ENCODE data around the gene SIAH1. TPM values are rescaled to one million over a fixed set of nuclear protein-coding genes. Genes with fewer than 3 reads are reported as not detected.
"Not testable (repeated sequence)": the region's sequence is repeated elsewhere in the genome, so short reads cannot be mapped to it uniquely, and the experiment has no call there.

Gene SIAH1
- total RNA-seq, 4 donors from 2014 or later: 27.2 to 31.8 (median 30.9) TPM

- no peak overlapping the region for H3K27ac ChIP-seq
- H3K36me3 ChIP-seq: peaks cover 0 to 19% of the 10 kb centered on the region in 2 donors
- TF ChIP-seq, protein P1, sequence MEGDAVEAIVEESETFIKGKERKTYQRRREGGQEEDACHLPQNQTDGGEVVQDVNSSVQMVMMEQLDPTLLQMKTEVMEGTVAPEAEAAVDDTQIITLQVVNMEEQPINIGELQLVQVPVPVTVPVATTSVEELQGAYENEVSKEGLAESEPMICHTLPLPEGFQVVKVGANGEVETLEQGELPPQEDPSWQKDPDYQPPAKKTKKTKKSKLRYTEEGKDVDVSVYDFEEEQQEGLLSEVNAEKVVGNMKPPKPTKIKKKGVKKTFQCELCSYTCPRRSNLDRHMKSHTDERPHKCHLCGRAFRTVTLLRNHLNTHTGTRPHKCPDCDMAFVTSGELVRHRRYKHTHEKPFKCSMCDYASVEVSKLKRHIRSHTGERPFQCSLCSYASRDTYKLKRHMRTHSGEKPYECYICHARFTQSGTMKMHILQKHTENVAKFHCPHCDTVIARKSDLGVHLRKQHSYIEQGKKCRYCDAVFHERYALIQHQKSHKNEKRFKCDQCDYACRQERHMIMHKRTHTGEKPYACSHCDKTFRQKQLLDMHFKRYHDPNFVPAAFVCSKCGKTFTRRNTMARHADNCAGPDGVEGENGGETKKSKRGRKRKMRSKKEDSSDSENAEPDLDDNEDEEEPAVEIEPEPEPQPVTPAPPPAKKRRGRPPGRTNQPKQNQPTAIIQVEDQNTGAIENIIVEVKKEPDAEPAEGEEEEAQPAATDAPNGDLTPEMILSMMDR (IDR thresholded peaks at IDR 0.05): no peak
- TF ChIP-seq POLR2AphosphoS5 (IDR thresholded peaks at IDR 0.05) (peak; percentile 34), POLR2A (IDR thresholded peaks at IDR 0.05) (no peak)
- H3K9me3 ChIP-seq: no peaks in the 10 kb centered on the region
- ATAC-seq: no peak
- peaks cover 0 to 30% (median 0%) of the 10 kb centered on the region in 3 donors for H3K4me1 ChIP-seq
- H3K27me3 ChIP-seq: no peaks in the 10 kb centered on the region
- WGBS, 2 donors (ENCODE audit: low coverage in 1 of 2): 74 to 85% methylated on average over 2 of the region's 2 CpGs
- no peak overlapping the region for H3K4me3 ChIP-seq
Measured at GRCh38 chr16:48321317-48322036, 63.7 kb downstream of the SIAH1 start.

- H3K9me3 ChIP-seq: no peaks in the 10 kb centered on the region
- no peak overlapping the region for H3K27ac ChIP-seq
- TF ChIP-seq EP300 (IDR thresholded peaks at IDR 0.05) (no peak), POLR2AphosphoS5 (IDR thresholded peaks at IDR 0.05) (no peak), POLR2A (IDR thresholded peaks at IDR 0.05) (no peak)
- TF ChIP-seq, protein P1 (IDR thresholded peaks at IDR 0.05): no peak
- peaks cover 0 to 23% (median 0%) of the 10 kb centered on the region in 3 donors for H3K4me1 ChIP-seq
- no peak overlapping the region for H3K4me3 ChIP-seq
- H3K27me3 ChIP-seq: no peaks in the 10 kb centered on the region
- 37 to 64% methylated on average over 4 of the region's 4 CpGs for WGBS, 2 donors (ENCODE audit: low coverage in 1 of 2)
- no peak for ATAC-seq
- peaks cover 0 to 14% of the 10 kb centered on the region in 2 donors for H3K36me3 ChIP-seq
Measured at GRCh38 chr16:48318630-48319029, 66.6 kb downstream of the SIAH1 start.

DNA sequence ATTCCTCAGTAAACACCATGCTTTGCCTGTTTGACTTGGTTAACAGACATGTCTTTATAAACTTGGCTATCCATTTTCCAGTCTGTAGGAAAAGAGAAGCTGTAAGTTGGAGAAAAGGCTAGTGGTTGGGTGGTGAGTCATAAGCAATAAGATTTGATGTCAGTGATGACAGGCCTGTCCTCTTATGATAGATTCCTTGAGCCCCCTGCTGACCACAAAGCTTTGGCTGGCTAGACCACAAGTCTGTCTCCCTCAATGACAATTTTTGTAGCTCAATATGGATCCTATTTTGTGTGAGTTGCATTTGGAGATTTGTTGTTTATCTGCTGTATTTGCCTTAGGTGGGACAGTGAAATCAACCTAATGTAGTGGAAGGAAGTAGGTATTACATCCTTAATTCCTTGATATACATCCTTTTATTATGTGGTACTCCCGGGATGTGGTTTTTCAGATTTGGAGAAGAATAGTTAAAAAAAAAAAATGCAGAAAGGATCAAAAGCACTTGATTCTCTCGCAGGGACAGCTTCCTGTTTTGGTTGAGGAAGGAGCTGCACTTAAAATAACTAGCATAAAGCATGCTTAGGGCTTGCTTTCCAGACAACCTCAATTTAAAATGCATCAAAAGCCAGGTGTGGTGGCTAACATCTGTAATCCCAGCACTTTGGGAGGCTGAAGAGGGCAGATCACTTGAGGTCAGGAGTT, 67.4 kb downstream of the SIAH1 start:
- 63 to 92% methylated on average over 2 of the region's 2 CpGs for WGBS, 2 donors (ENCODE audit: low coverage in 1 of 2)
- H3K36me3 ChIP-seq: peaks cover 0 to 19% of the 10 kb centered on the region in 2 donors
- no peak overlapping the region for H3K4me3 ChIP-seq
- no peak for ATAC-seq
- no peak overlapping the region for H3K27ac ChIP-seq
- peaks cover 0 to 22% (median 0%) of the 10 kb centered on the region in 3 donors for H3K4me1 ChIP-seq
- no peaks in the 10 kb centered on the region for H3K9me3 ChIP-seq
- no peak for TF ChIP-seq POLR2AphosphoS5 (IDR thresholded peaks at IDR 0.05)
- no peak for TF ChIP-seq EP300 (IDR thresholded peaks at IDR 0.05)
- TF ChIP-seq, protein P1 (IDR thresholded peaks at IDR 0.05): no peak
- no peak for TF ChIP-seq POLR2A (IDR thresholded peaks at IDR 0.05)
- no peaks in the 10 kb centered on the region for H3K27me3 ChIP-seq

- peaks cover 0 to 18% of the 10 kb centered on the region in 2 donors for H3K36me3 ChIP-seq
- TF ChIP-seq POLR2A (IDR thresholded peaks at IDR 0.05) (no peak), EP300 (IDR thresholded peaks at IDR 0.05) (no peak), POLR2AphosphoS5 (IDR thresholded peaks at IDR 0.05) (no peak)
- TF ChIP-seq, protein P1 (IDR thresholded peaks at IDR 0.05): no peak
- peaks cover 0 to 22% (median 0%) of the 10 kb centered on the region in 3 donors for H3K4me1 ChIP-seq
- 100% methylated on average over 1 of the region's 1 CpG for WGBS, 2 donors (ENCODE audit: low coverage in 1 of 2)
- no peak overlapping the region for H3K27ac ChIP-seq
- peaks cover 0 to 5% (median 0%) of the 10 kb centered on the region in 3 donors for H3K9me3 ChIP-seq
- no peak overlapping the region for H3K4me3 ChIP-seq
- ATAC-seq: no peak
- H3K27me3 ChIP-seq: no peaks in the 10 kb centered on the region
Measured at GRCh38 chr16:48317026-48317425, 68.2 kb downstream of the SIAH1 start.

- 100% methylated on average over 1 to 3 of the region's 3 CpGs for WGBS, 2 donors (ENCODE audit: low coverage in 1 of 2)
- H3K4me1 ChIP-seq: peaks cover 0 to 16% (median 0%) of the 10 kb centered on the region in 3 donors
- ATAC-seq, H3K27me3 ChIP-seq, H3K4me3 ChIP-seq, H3K27ac ChIP-seq: not testable (repeated sequence)
- H3K36me3 ChIP-seq: peaks cover 0 to 47% of the 10 kb centered on the region in 2 donors
- H3K9me3 ChIP-seq: peaks cover 0 to 34% (median 0%) of the 10 kb centered on the region in 3 donors
Measured at GRCh38 chr16:48313905-48314304, 71.3 kb downstream of the SIAH1 start.

Measured in gastroesophageal sphincter (tissue), 4 donors.